ENCODE data around the gene MAGI1.

DNA sequence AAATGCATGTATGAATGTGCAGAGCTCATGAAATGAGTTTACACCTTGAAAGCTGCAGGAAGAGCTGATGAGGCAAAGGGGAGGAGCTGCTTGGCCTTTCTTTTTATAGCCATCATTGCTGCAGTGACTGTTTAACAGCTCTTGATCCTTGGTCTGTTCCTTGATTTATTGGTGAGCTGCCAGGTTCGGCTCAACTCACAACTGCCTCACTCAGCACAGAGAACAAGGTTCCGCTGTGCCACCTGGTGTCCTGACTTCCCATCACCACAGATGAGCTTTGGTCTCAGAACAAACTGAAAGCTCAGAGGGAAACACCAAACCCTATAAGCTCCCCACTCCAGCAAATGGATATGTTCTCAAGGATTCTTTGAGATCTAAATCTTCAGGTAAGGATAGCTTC is 626.1 kb downstream of the MAGI1 start:
- TF ChIP-seq POLR2A (IDR thresholded peaks at IDR 0.05), result no peak
- TF ChIP-seq, protein P1, sequence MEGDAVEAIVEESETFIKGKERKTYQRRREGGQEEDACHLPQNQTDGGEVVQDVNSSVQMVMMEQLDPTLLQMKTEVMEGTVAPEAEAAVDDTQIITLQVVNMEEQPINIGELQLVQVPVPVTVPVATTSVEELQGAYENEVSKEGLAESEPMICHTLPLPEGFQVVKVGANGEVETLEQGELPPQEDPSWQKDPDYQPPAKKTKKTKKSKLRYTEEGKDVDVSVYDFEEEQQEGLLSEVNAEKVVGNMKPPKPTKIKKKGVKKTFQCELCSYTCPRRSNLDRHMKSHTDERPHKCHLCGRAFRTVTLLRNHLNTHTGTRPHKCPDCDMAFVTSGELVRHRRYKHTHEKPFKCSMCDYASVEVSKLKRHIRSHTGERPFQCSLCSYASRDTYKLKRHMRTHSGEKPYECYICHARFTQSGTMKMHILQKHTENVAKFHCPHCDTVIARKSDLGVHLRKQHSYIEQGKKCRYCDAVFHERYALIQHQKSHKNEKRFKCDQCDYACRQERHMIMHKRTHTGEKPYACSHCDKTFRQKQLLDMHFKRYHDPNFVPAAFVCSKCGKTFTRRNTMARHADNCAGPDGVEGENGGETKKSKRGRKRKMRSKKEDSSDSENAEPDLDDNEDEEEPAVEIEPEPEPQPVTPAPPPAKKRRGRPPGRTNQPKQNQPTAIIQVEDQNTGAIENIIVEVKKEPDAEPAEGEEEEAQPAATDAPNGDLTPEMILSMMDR (IDR thresholded peaks at IDR 0.05), result no peak

Data from vagina (tissue), 2 donors.